ENCODE data around the gene KHDRBS1. TPM values are rescaled to one million over a fixed set of nuclear protein-coding genes. Genes with fewer than 3 reads are reported as not detected.

KHDRBS1 gene
- total and polyA plus RNA-seq, 9 of the 15 experiments (the other 6 are each of a cell fraction or from before 2014, with no cell fraction given) = 48.4 to 257 (median 114) TPM

GRCh38 chr1:32042330-32042729 lies 28.7 kb downstream of the KHDRBS1 start:
- in situ Hi-C loops (cut with MboI) = no loop called here
- ChIA-PET POLR2A (no interaction called here), CTCF (ENCODE audit: low intra/inter-chr PET ratio) (no interaction called here)

More at GRCh38 chr1:32042330-32042729, 28.7 kb downstream of the KHDRBS1 start:
- Histone ChIP-seq H3K4me1 (replicated peaks in 1 of 2; ENCODE audit: control insufficient read depth in 2 of 2, insufficient read depth in 2 of 2, low read length in 2 of 2) (no peaks in the 10 kb centered on the region), H3K9me3 (replicated peaks; ENCODE audit: control insufficient read depth, insufficient read depth, low read depth, low read length) (no peaks in the 10 kb centered on the region), H2AFZ (ENCODE audit: low read depth, low read length) (no peak overlapping the region), H3K9ac (ENCODE audit: insufficient read depth in 1 of 2, low read depth in 2 of 2, low read length in 2 of 2) (no peak overlapping the region), H3K9me1 (ENCODE audit: control insufficient read depth, insufficient read depth, low read length) (no peaks in the 10 kb centered on the region), H3K27me3 (ENCODE audit: control insufficient read depth in 2 of 2, insufficient read depth in 2 of 2, low read length in 2 of 2) (no peaks in the 10 kb centered on the region), H3K36me3 (ENCODE audit: control insufficient read depth, insufficient read depth, low read length) (peaks cover 53% of the 10 kb centered on the region; the same call in 2 of the 3 replicates), H3K4me2 (ENCODE audit: insufficient read depth, low read length) (no peak overlapping the region), H3K4me3 (no peak overlapping the region), H3K79me2 (ENCODE audit: control insufficient read depth, insufficient read depth, low read length) (peaks cover 16% of the 10 kb centered on the region; the same call in 2 of the 3 replicates), H4K20me1 (replicated peaks; ENCODE audit: control insufficient read depth, insufficient read depth, low read length) (no peaks in the 10 kb centered on the region), H3K27ac (ENCODE audit: extremely low read depth, low read depth, low read length) (no peak overlapping the region)
- WGBS (ENCODE audit: insufficient coverage, low coverage, missing lambda C conversion rate) = 89% methylated on average over 5 of the region's 5 CpGs
- no peak for TF ChIP-seq ZFP36 (IDR thresholded peaks at IDR 0.05; ENCODE audit: low read depth, low read length, partially characterized antibody)
- no peak for TF ChIP-seq THAP12 (CRISPR knock-in tag; IDR thresholded peaks at IDR 0.05)
- TF ChIP-seq STAT5B (CRISPR knock-in tag; IDR thresholded peaks at IDR 0.05) = no peak
- TF ChIP-seq STAT6 (CRISPR knock-in tag; IDR thresholded peaks at IDR 0.05) = no peak
- BruUV-seq (replicated peaks) = no TSS peak
- DNase-seq (ENCODE audit: extremely low read depth in 1 of 4, low spot score in 3 of 4) = no peak
- ATAC-seq = no peak
- FAIRE-seq = no peak
- intact Hi-C loops (cut with micrococcal nuclease) = no loop called here

All from K562 (cell line).